Measurements from ENCODE around the gene ADARB2.

GRCh38 chr10:1394155-1394912, 343.0 kb downstream of the ADARB2 start:
- TF ChIP-seq EZH2 (IDR thresholded peaks at IDR 0.05; ENCODE audit: insufficient read depth, poor library complexity, severe bottlenecking) = no peak
- no peak for TF ChIP-seq EZH2phosphoT487 (IDR thresholded peaks at IDR 0.05; ENCODE audit: insufficient read depth, low read depth)
